HepG2 (cell line): Measurements from ENCODE around the gene SERPINB7. TPM values are rescaled to one million over a fixed set of nuclear protein-coding genes. Genes with fewer than 3 reads are reported as not detected.

ENCODE experiments used
- ATAC-seq: fragments of 200-7000 bp; cut with Tn5 transposase; 3 replicates; pipeline ENCODE4 v1.9.1; 2020; ENCODE audit warnings: mild to moderate bottlenecking, moderate library complexity
- BruUV-seq: library from RNA; stranded (reverse); fragments of 400-500 nt; replicated peaks from 2 replicates; lab custom pipeline; 2021; lab: Mats Ljungman, UMichigan
- CTCF ChIA-PET: fragments of 300-600 bp; formaldehyde crosslinking; extraction: SDS; loops from one replicate; lab custom pipeline; 2021; ENCODE audit warnings: low total read pairs, inconsistent platforms, low intra/inter-chr PET ratio; lab: Yijun Ruan, JAX
- POLR2A ChIA-PET: fragments of 350-600 bp; sonication (Branson Sonifier 250); formaldehyde crosslinking; loops from one replicate; lab custom pipeline; 2020; ENCODE audit warnings: antibody characterized with exemption, inconsistent platforms; lab: Yijun Ruan, JAX
- DNase-seq: peaks from one replicate; pipeline ENCODE4 v3.0.0-alpha.2; 2015; ENCODE audit warnings: low spot score
- FAIRE-seq: peaks from 3 replicates; lab custom pipeline; 2011; peaks lifted over from hg19 to GRCh38; lab: Jason Lieb, UNC
- H2AFZ ChIP-seq: one replicate; pipeline ENCODE4 v1.6.1; 2011; ENCODE audit warnings: low read length, inconsistent platforms
- H3K27ac ChIP-seq: fragments of 300-600 bp; 3 replicates; pipeline ENCODE4 v1.8.0; 2011; ENCODE audit warnings: mixed run types, mild to moderate bottlenecking, mixed read lengths, low read length, inconsistent platforms; ENCODE audit not compliant: insufficient read depth; ENCODE audit errors: extremely low read length
- H3K27me3 ChIP-seq, 2 experiments: fragments of 200-600 bp in 1 of 2; 2 replicates in 1 of 2; 3 replicates in 1 of 2; pipeline versions ENCODE4 v1.6.0 to v1.8.0; 2011; ENCODE audit warnings: low read length in 2 of 2, mild to moderate bottlenecking in 2 of 2, moderate library complexity in 2 of 2, inconsistent platforms in 1 of 2; ENCODE audit not compliant: insufficient read depth in 2 of 2, control insufficient read depth in 1 of 2
- H3K36me3 ChIP-seq, 2 experiments: fragments of 200-600 bp in 1 of 2; replicated peaks in 1 of 2; 2 replicates in 1 of 2; 3 replicates in 1 of 2; pipeline versions ENCODE4 v1.5.1 to v1.8.0; 2011; ENCODE audit warnings: low read length in 2 of 2, inconsistent platforms in 1 of 2; ENCODE audit not compliant: insufficient read depth in 2 of 2, control insufficient read depth in 1 of 2
- H3K4me1 ChIP-seq: 2 replicates; pipeline ENCODE4 v1.5.1; 2012; ENCODE audit warnings: low read length, inconsistent platforms; ENCODE audit not compliant: insufficient read depth
- H3K4me2 ChIP-seq: 2 replicates; pipeline ENCODE4 v1.6.0; 2011; ENCODE audit warnings: low read depth, low read length, inconsistent platforms
- H3K4me3 ChIP-seq, 3 experiments: fragments of 200-600 bp in 1 of 3; sonication (generic), shearing (Covaris generic) in 1 of 3; replicated peaks in 1 of 3; 2 replicates each; pipeline ENCODE4 v1.5.1; 2011 to 2016; ENCODE audit warnings: low read length in 3 of 3, inconsistent platforms in 2 of 3, low read depth in 2 of 3, mild to moderate bottlenecking in 2 of 3, control low read depth in 1 of 3, mixed read lengths in 1 of 3; ENCODE audit not compliant: insufficient read depth in 1 of 3
- H3K79me2 ChIP-seq: one replicate; pipeline ENCODE4 v1.6.1; 2011; ENCODE audit warnings: low read length, inconsistent platforms; ENCODE audit not compliant: insufficient read depth
- H3K9ac ChIP-seq: 2 replicates; pipeline ENCODE4 v1.6.0; 2011; ENCODE audit warnings: mild to moderate bottlenecking, low read depth, low read length, inconsistent platforms; ENCODE audit not compliant: insufficient read depth
- H3K9me3 ChIP-seq: 2 replicates; pipeline ENCODE4 v1.5.1; 2012; ENCODE audit warnings: mild to moderate bottlenecking, low read length
- H4K20me1 ChIP-seq: 2 replicates; pipeline ENCODE4 v1.6.0; 2011; ENCODE audit warnings: inconsistent platforms, mild to moderate bottlenecking, low read length, moderate library complexity; ENCODE audit not compliant: insufficient read depth
- ATF1 ChIP-seq: IDR thresholded peaks from 2 replicates; pipeline ENCODE4 v1.6.1; 2016; ENCODE audit warnings: mild to moderate bottlenecking, control low read depth
- BRCA1 ChIP-seq: sonication (generic); formaldehyde crosslinking; IDR thresholded peaks from 2 replicates; pipeline ENCODE4 v1.4.0; 2020; ENCODE audit warnings: missing genetic modification reagents
- CREBL2 ChIP-seq: sonication (generic); formaldehyde crosslinking; IDR thresholded peaks from 2 replicates; pipeline ENCODE4 v1.8.1; 2023; ENCODE audit warnings: missing genetic modification reagents, mild to moderate bottlenecking, borderline replicate concordance
- DZIP1 ChIP-seq: sonication (generic); formaldehyde crosslinking; IDR thresholded peaks from 2 replicates; pipeline ENCODE4 v1.5.0; 2020; ENCODE audit warnings: mild to moderate bottlenecking, missing genetic modification reagents
- EHMT2 ChIP-seq: fragments of 200-600 bp; sonication (generic); IDR thresholded peaks from 2 replicates; pipeline ENCODE4 v1.7.0; 2017; ENCODE audit warnings: antibody characterized with exemption, low read depth, low read length, borderline replicate concordance
- GATA4 ChIP-seq: sonication (generic); IDR thresholded peaks from 2 replicates; pipeline ENCODE4 v1.6.1; 2016; ENCODE audit warnings: antibody characterized with exemption, low read depth, borderline replicate concordance
- KDM3A ChIP-seq: IDR thresholded peaks from 2 replicates; pipeline ENCODE4 v1.6.1; 2018; ENCODE audit warnings: low read depth, missing compliant biosample characterization
- MNT ChIP-seq: fragments of 450-650 bp; IDR thresholded peaks from 2 replicates; pipeline ENCODE4 v1.6.1; 2016
- NR0B2 ChIP-seq: sonication (generic); formaldehyde crosslinking; IDR thresholded peaks from 2 replicates; pipeline ENCODE4 v1.4.0; 2020; ENCODE audit warnings: mild to moderate bottlenecking, missing genetic modification reagents
- NR2F1 ChIP-seq, 2 experiments: fragments of 450-650 bp in 1 of 2; formaldehyde crosslinking in 1 of 2; IDR thresholded peaks; 2 replicates each; pipeline versions ENCODE4 v1.5.0 to v1.6.1; 2016 to 2020; ENCODE audit warnings: mild to moderate bottlenecking in 1 of 2, missing compliant biosample characterization in 1 of 2, missing genetic modification reagents in 1 of 2, moderate library complexity in 1 of 2
- RAD21 ChIP-seq: fragments of 450-650 bp; formaldehyde crosslinking; IDR thresholded peaks from 2 replicates; pipeline ENCODE4 v1.5.0; 2020; ENCODE audit warnings: mild to moderate bottlenecking
- RARG ChIP-seq: sonication (generic); formaldehyde crosslinking; IDR thresholded peaks from 2 replicates; pipeline ENCODE4 v1.4.0; 2020; ENCODE audit warnings: low read depth, mild to moderate bottlenecking, missing genetic modification reagents
- SIX4 ChIP-seq: sonication (generic); formaldehyde crosslinking; IDR thresholded peaks from 2 replicates; pipeline ENCODE4 v1.4.0; 2020; ENCODE audit warnings: missing genetic modification reagents
- STAT5B ChIP-seq: sonication (generic); formaldehyde crosslinking; IDR thresholded peaks from 2 replicates; pipeline ENCODE4 v1.4.0; 2020; ENCODE audit warnings: missing genetic modification reagents
- ZBTB39 ChIP-seq: sonication (generic); formaldehyde crosslinking; IDR thresholded peaks from 2 replicates; pipeline ENCODE4 v1.5.0; 2020; ENCODE audit warnings: missing genetic modification reagents
- ZMYM3 ChIP-seq: sonication (generic); formaldehyde crosslinking; IDR thresholded peaks from 2 replicates; pipeline ENCODE4 v1.5.1; 2020; ENCODE audit warnings: mild to moderate bottlenecking, missing genetic modification reagents
- ZNF138 ChIP-seq: sonication (generic); formaldehyde crosslinking; IDR thresholded peaks from 2 replicates; pipeline ENCODE4 v1.5.0; 2020; ENCODE audit warnings: mild to moderate bottlenecking, low read depth, missing genetic modification reagents
- ZNF205 ChIP-seq: IDR thresholded peaks from 2 replicates; pipeline ENCODE4 v1.6.1; 2018; ENCODE audit warnings: missing biosample characterization, missing genetic modification reagents
- ZNF326 ChIP-seq: sonication (generic); formaldehyde crosslinking; IDR thresholded peaks from 2 replicates; pipeline ENCODE4 v1.4.0; 2020; ENCODE audit warnings: missing genetic modification reagents, borderline replicate concordance
- ZSCAN12 ChIP-seq: sonication (generic); formaldehyde crosslinking; IDR thresholded peaks from 2 replicates; pipeline ENCODE4 v1.9.0; 2021; ENCODE audit warnings: mild to moderate bottlenecking, missing genetic modification reagents
- WGBS: methylation state at CpG from one replicate; pipeline ENCODE4 v1.1.6; 2017; ENCODE audit warnings: low lambda C conversion rate; 5-methylcytosine and 5-hydroxymethylcytosine counted together
- in situ Hi-C: cut with HindIII; loops from 2 replicates; pipeline ENCODE4 v1.10.0; 2017; ENCODE audit warnings: low pct_unique_long_range_greater_than_20kb; ENCODE audit not compliant: extremely low pct_ligation_motif_present
- intact Hi-C: fragments of 100-400 bp; cut with micrococcal nuclease; formaldehyde crosslinking; loops from one replicate; pipeline ENCODE4 v1.10.0; 2022; ENCODE audit not compliant: unreplicated experiment
- polyA plus RNA-seq, 8 experiments: library from polyadenylated mRNA; depleted of rRNA in 3 of 8; stranded (reverse) in 7 of 8; unstranded in 1 of 8; fragments of >200 nt; fragmentation: Illumina TruSeq in 4 of 8; extraction: Trizol in 4 of 8; gene quantifications; 2 replicates each; pipeline versions ENCODE4 v1.2.1 to v1.2.3, GENCODE V29; 2011 to 2016; ENCODE audit warnings: low read depth in 4 of 8, missing spikeins in 1 of 8, mixed read lengths in 1 of 8; ENCODE audit not compliant: insufficient read depth in 1 of 8
- total RNA-seq, 5 experiments: library from RNA; depleted of rRNA; stranded (reverse); fragments of >200 nt; fragmentation: Illumina TruSeq; extraction: Trizol; gene quantifications; 2 replicates each; pipeline ENCODE4 v1.2.3, GENCODE V29; 2016; ENCODE audit warnings: low read depth in 1 of 5

SERPINB7 gene
- total and polyA plus RNA-seq, 2 of the 13 experiments (the other 11 are each of a cell fraction or from before 2014, with no cell fraction given): not detected

GRCh38 chr18:63808125-63808524 lies 32.9 kb downstream of the SERPINB7 start:
- CTCF ChIA-PET: no interaction called here
- no peak for FAIRE-seq

More at GRCh38 chr18:63808125-63808524, 32.9 kb downstream of the SERPINB7 start:
- Histone ChIP-seq H3K4me1 (no peaks in the 10 kb centered on the region), H3K36me3 (no peaks in the 10 kb centered on the region), H3K4me2 (no peak overlapping the region), H3K27me3 (no peaks in the 10 kb centered on the region), H4K20me1 (no peaks in the 10 kb centered on the region), H3K4me3 (no peak overlapping the region), H3K9ac (no peak overlapping the region), H3K27ac (no peak overlapping the region), H3K9me3 (no peaks in the 10 kb centered on the region), H3K79me2 (no peaks in the 10 kb centered on the region), H2AFZ (no peak overlapping the region)
- no TSS peak for BruUV-seq
- intact Hi-C loops (no loop called here), in situ Hi-C loops (no loop called here)
- TF ChIP-seq CREBL2 (CRISPR knock-in tag) (no peak), ZMYM3 (CRISPR knock-in tag) (no peak), NR2F1 (CRISPR knock-in tag; IDR thresholded peaks at IDR 0.05) (no peak), ZNF138 (CRISPR knock-in tag) (no peak), SIX4 (CRISPR knock-in tag) (no peak), ATF1 (CRISPR knock-in tag) (no peak), MNT (no peak), KDM3A (CRISPR knock-in tag) (no peak), RARG (CRISPR knock-in tag) (no peak), DZIP1 (CRISPR knock-in tag) (no peak), ZSCAN12 (CRISPR knock-in tag) (no peak), BRCA1 (CRISPR knock-in tag) (no peak), RAD21 (no peak), GATA4 (no peak), ZNF205 (CRISPR knock-in tag) (no peak), NR0B2 (CRISPR knock-in tag) (no peak), STAT5B (CRISPR knock-in tag) (no peak), ZNF326 (CRISPR knock-in tag) (no peak), EHMT2 (no peak), ZBTB39 (no peak)
- 0% methylated on average over 4 of the region's 4 CpGs for WGBS
- POLR2A ChIA-PET: no interaction called here
- no peak for ATAC-seq
- DNase-seq: no peak
